Left lung (tissue), 10 donors: ENCODE data around the gene SPOCK1. TPM values are rescaled to one million over a fixed set of nuclear protein-coding genes. Genes with fewer than 3 reads are reported as not detected.

ENCODE experiments used
- ATAC-seq: fragments of 200-7000 bp; cut with Tn5 transposase; one replicate; pipeline ENCODE4 v1.9.1; 2020; ENCODE audit warnings: moderate library complexity
- DNase-seq, 4 donors: peaks; one replicate each; pipeline ENCODE4 v3.0.0-alpha.2; 2013 to 2020
- H3K27ac ChIP-seq, 2 donors: fragments of 200-600 bp; sonication (generic) in 1 of 2; one replicate each; pipeline versions ENCODE4 v1.5.0 to v1.8.0; 2020 to 2021
- H3K27me3 ChIP-seq, 2 donors: fragments of 200-600 bp; sonication (generic) in 1 of 2; one replicate each; pipeline versions ENCODE4 v1.5.0 to v1.8.0; 2020 to 2021
- H3K36me3 ChIP-seq, 2 donors: fragments of 200-600 bp; sonication (generic) in 1 of 2; one replicate each; pipeline versions ENCODE4 v1.5.0 to v1.8.0; 2020 to 2021
- H3K4me1 ChIP-seq, 2 donors: fragments of 200-600 bp; one replicate each; pipeline ENCODE4 v1.8.0; 2021
- H3K4me3 ChIP-seq, 2 donors: fragments of 200-600 bp; sonication (generic) in 1 of 2; one replicate each; pipeline versions ENCODE4 v1.5.0 to v1.8.0; 2020 to 2021; ENCODE audit warnings: mild to moderate bottlenecking in 1 of 2
- H3K9me3 ChIP-seq, 2 donors: fragments of 200-600 bp; sonication (generic) in 1 of 2; one replicate each; pipeline versions ENCODE4 v1.5.0 to v1.8.0; 2020 to 2021
- intact Hi-C, 2 donors: fragments of 100-400 bp; cut with DNase I; formaldehyde crosslinking; loops; one replicate each; pipeline versions ENCODE4 v1.11.2 to v1.14.2; 2022
- polyA plus RNA-seq, 6 donors: library from polyadenylated mRNA; unstranded; fragments of 120-200 nt; gene quantifications; one replicate each; pipeline ENCODE4 v1.2.1, GENCODE V29; 2013; ENCODE audit not compliant: insufficient read length in 6 of 6
- total RNA-seq, 2 donors: library from RNA; stranded (reverse); fragmentation: NEBNext Ultra II Directional; extraction: Animal tissue kit (Norgen Biotek cat#: 25700); gene quantifications; one replicate each; pipeline ENCODE4 v1.2.1, GENCODE V29; 2021
- TF ChIP-seq, protein P1 (sequence below), 2 donors: fragments of 200-600 bp; sonication (generic) in 1 of 2; IDR thresholded peaks; one replicate each; pipeline versions ENCODE4 v1.5.0 to v1.8.0; 2021; ENCODE audit warnings: antibody characterized with exemption in 2 of 2
- donor health status: DM: no; HTN: yes; CAD: no.
- donor health status: DM: no; HTN: no; CAD: no.

The SPOCK1 gene
- total and polyA plus RNA-seq, 8 donors: 0.43 to 7.6 (median 0.73) TPM

DNA sequence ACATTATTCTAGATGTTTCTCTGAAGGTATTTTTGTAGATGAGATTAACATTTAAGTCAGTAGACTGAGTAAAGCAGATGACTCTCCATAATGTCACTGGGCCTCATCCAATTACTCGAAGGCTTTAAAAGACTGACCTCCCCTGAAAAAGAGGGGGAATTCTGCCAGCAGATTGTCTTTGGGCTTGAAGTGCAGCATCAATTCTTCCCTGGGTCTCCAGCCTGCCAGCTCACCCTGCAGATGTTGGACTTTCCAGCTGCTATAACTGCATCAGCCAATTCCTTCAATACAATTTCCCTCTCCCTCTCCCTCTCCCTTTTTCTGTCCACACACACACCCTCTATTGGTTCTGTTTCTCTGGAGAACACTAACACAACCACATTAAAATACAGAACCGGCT, 472.8 kb downstream of the SPOCK1 start:
- Histone ChIP-seq H3K27me3 (no peaks in the 10 kb centered on the region), H3K4me1 (no peaks in the 10 kb centered on the region), H3K36me3 (no peaks in the 10 kb centered on the region), H3K4me3 (no peak overlapping the region), H3K9me3 (no peaks in the 10 kb centered on the region), H3K27ac (no peak overlapping the region)
- TF ChIP-seq, protein P1, sequence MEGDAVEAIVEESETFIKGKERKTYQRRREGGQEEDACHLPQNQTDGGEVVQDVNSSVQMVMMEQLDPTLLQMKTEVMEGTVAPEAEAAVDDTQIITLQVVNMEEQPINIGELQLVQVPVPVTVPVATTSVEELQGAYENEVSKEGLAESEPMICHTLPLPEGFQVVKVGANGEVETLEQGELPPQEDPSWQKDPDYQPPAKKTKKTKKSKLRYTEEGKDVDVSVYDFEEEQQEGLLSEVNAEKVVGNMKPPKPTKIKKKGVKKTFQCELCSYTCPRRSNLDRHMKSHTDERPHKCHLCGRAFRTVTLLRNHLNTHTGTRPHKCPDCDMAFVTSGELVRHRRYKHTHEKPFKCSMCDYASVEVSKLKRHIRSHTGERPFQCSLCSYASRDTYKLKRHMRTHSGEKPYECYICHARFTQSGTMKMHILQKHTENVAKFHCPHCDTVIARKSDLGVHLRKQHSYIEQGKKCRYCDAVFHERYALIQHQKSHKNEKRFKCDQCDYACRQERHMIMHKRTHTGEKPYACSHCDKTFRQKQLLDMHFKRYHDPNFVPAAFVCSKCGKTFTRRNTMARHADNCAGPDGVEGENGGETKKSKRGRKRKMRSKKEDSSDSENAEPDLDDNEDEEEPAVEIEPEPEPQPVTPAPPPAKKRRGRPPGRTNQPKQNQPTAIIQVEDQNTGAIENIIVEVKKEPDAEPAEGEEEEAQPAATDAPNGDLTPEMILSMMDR (IDR thresholded peaks at IDR 0.05): no peak
- ATAC-seq: no peak
- intact Hi-C loops: no loop called here
- DNase-seq: no peak

DNA sequence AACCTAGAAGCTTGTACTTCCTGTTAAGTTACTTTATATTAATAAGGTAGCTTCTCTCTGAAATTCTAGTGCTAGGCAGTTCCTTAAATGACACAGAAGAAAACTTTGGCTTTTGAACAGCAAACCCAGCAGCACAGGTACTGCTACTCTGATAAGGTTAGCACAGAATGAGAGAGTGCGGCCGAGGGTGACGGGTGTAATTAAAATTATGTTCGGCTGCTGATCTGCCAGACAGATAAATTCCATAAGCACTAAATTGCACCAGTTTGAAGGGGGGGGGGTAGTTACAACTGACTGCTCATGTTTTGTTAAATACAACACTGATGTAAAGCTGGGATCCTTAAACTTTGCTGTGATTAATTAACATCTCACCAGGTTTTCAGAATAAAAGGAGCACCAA, 475.1 kb downstream of the SPOCK1 start:
- intact Hi-C loops: no loop called here
- Histone ChIP-seq H3K9me3 (no peaks in the 10 kb centered on the region), H3K36me3 (no peaks in the 10 kb centered on the region), H3K27me3 (no peaks in the 10 kb centered on the region), H3K4me3 (no peak overlapping the region), H3K27ac (no peak overlapping the region), H3K4me1 (no peaks in the 10 kb centered on the region)
- DNase-seq (no peak), ATAC-seq (no peak)
- TF ChIP-seq, protein P1 (IDR thresholded peaks at IDR 0.05): no peak

DNA sequence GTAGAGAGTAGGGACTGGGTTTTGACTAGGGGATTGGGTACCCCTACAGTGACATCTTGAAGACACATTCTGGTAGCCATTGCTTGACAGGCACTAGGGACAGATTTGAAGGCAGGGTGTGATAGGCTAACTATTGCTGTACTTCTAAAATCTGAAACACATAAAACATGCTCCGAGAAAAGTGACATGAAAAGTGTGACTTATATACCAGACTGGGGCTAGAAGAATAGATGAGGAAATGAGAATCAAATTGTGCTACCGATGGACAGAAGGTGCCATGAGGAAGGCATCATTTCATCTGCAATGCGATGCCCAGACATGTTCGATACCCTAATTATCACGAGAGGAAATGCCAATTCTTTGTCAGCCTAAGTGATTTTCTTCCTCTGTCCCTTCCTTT, 475.8 kb downstream of the SPOCK1 start:
- no peaks in the 10 kb centered on the region for H3K4me1 ChIP-seq
- no peaks in the 10 kb centered on the region for H3K36me3 ChIP-seq
- TF ChIP-seq, protein P1 (IDR thresholded peaks at IDR 0.05): no peak
- H3K4me3 ChIP-seq: no peak overlapping the region
- H3K9me3 ChIP-seq: no peaks in the 10 kb centered on the region
- DNase-seq (no peak), ATAC-seq (no peak)
- intact Hi-C loops: no loop called here
- no peaks in the 10 kb centered on the region for H3K27me3 ChIP-seq
- no peak overlapping the region for H3K27ac ChIP-seq

DNA sequence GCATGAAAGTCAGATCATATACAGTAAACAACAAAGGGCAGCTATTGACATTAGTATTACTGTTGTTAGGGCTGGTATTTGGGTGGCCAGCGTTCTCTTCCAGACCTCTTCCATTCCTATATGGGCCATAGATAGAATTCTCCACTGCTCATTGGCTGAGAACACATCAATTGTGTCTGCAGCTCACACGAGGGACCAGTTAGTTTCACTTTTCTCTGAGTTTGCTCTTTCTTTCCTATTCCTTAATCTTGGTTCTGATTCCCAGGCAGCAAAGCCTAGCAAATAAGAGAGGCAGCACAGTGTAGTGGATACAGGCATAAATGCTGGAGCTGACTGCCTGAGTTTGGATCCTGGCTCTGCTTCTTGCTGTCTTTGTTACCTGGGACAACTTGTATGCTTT, 476.4 kb downstream of the SPOCK1 start:
- Histone ChIP-seq H3K27me3 (no peaks in the 10 kb centered on the region), H3K27ac (no peak overlapping the region), H3K4me1 (no peaks in the 10 kb centered on the region), H3K4me3 (no peak overlapping the region), H3K36me3 (no peaks in the 10 kb centered on the region), H3K9me3 (no peaks in the 10 kb centered on the region)
- intact Hi-C loops: no loop called here
- TF ChIP-seq, protein P1 (IDR thresholded peaks at IDR 0.05): no peak
- ATAC-seq (no peak), DNase-seq (no peak)

DNA sequence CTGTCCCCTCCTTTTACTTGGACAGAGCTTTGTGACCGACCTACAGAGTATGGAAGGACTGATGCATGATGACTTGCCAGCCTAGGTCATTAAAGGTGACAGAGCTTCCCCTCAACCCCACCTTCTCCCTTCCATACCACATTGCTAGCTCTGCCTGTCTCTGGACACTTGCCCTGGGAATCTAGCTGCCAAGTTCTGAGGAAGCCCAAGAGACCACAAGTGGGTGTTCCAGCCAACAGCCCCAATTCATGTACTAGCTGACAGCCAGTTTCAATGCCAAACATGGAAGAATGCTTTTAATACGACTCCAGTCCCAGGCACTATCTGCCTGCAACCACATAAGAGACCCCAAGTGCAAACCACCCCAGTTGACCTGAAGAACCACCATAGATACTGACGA, 477.1 kb downstream of the SPOCK1 start:
- TF ChIP-seq, protein P1 (IDR thresholded peaks at IDR 0.05): no peak

More for the DNA sequence above, 477.1 kb downstream of the SPOCK1 start:
- H3K4me3 ChIP-seq: no peak overlapping the region
- no peaks in the 10 kb centered on the region for H3K36me3 ChIP-seq
- DNase-seq: no peak
- H3K27me3 ChIP-seq: no peaks in the 10 kb centered on the region
- H3K27ac ChIP-seq: no peak overlapping the region
- no peaks in the 10 kb centered on the region for H3K9me3 ChIP-seq
- ATAC-seq: no peak
- intact Hi-C loops: no loop called here
- no peaks in the 10 kb centered on the region for H3K4me1 ChIP-seq
